Ramos (cell line): ENCODE data around the gene PISD.
"Not testable (repeated sequence)": the region's sequence is repeated elsewhere in the genome, so short reads cannot be mapped to it uniquely, and the experiment has no call there.

Experiments used
- in situ Hi-C: fragments of 300-500 bp; cut with MboI; formaldehyde crosslinking; loops from one replicate; pipeline ENCODE4 v1.14.3; 2022; ENCODE audit warnings: low sequenced_read_pairs; ENCODE audit not compliant: unreplicated experiment

The PISD gene

DNA sequence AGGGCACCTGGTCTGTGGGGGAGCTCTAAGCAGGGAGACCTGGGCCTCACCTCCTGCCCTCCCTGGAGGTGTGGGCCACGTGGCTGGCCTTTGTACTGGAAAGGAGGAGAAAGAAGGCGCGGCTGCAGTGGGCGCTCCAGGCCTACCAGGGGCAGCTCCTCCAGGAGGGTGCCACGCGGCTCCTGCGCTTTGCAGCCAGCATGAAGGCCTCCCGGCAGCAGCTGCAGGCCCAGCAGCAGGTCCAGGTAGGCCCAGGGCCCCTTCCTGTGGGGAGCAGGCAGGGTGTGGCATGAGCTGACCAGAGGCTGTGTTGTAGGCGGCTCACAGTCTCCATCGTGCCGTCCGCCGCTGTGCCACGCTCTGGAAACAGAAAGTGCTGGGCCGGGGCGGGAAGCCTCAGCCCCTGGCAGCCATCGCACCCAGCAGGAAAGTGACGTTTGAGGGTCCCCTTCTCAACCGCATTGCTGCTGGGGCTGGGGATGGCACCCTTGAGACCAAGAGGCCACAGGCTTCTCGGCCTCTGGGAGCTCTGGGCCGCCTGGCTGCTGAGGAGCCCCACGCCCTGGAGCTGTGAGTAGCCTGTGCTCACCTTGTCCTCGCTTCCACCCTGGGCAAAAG lies 48.6 kb downstream of the PISD start:
- in situ Hi-C loops, result no loop called here

DNA sequence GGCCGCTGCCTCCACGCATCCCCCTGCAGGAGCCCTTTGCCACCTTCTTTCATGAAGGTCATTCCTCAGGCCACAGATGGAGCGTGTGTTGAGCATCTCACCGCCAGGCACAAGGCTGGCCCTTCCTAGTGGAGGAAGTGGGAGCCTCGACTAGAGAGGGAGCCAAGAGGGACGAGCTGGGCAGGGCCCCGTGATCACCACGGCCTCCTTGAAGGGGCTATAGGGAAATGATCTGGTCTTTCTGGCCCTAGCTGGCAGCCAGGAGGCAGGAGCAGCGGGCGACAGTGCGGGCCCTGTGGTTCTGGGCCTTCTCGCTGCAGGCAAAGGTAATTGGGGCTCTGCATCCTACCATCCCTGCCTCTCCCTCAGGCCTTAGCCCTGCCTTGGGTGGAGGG lies 49.1 kb downstream of the PISD start:
- in situ Hi-C loops, result no loop called here

DNA sequence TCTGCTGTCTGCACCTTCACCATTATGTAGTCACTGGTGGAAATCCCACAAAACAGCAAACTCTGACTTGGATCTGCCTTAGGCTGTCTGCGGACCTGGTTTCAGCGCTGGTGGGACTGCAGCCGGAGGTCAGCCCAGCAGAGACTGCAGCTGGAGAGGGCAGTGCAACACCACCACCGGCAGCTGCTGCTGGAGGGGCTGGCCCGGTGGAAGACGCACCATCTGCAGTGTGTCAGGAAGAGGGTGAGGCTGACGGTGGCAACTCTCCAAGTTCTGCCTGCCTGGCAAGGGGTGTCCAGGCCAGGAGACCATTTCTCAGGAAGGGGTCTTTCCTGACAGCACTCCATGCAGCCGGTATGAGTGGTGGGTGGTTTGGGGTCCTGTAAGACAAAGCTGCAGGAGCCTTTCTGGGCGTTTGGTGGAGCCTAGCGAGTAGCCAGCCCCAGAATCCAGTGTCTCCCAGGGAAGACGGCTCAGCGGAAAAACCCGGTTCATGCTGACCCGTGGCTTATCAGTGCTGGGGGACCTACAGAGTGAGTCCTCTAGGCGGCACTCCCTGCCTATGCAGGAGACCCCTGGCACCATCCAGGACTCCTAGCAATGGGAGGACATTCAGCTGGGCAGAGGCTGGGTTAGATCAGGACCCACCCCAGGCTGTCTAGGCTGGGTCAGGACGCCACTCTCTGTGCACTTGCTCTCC lies 50.8 kb downstream of the PISD start:
- in situ Hi-C loops, result no loop called here

DNA sequence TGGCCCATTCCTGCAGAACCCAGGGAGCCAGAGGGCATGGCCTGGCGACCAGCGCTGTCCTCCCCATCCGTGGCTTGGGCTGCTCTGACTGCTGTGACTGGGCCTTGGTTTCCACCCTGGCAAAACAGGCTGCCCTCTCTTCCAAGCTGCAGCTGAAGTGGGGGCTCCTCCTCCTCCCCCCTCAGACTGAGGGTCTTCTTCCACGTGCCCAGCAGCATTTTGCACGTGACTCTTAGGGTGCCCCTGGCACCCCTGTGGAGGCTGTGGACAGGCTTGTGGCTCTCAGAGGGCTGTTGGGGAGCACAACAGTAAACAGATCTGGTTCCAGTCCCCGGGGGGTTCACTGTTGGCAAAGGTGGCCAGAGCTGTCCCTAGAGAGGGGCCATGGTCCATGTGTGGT lies 51.4 kb downstream of the PISD start:
- in situ Hi-C loops, result no loop called here

DNA sequence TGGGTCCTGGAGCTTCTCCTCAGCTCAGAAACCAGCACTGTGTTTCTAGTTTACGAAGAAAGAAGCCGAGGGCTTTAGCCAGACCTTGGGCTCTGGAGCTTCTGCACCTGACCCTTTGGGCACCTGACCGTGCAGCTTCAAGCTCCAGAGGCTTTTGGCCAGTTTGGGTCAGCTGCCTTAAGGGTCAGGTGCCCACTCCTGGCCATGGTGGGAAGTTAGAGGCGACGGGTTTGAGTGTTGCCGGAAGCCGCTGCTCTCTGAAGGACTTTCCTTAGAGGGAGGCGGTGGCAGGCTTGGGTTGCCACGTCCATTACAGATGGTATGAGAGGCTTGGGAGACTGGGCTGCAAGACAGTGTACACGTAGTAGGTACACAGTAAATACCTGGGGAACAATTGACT lies 52.3 kb downstream of the PISD start:
- in situ Hi-C loops, result no loop called here

DNA sequence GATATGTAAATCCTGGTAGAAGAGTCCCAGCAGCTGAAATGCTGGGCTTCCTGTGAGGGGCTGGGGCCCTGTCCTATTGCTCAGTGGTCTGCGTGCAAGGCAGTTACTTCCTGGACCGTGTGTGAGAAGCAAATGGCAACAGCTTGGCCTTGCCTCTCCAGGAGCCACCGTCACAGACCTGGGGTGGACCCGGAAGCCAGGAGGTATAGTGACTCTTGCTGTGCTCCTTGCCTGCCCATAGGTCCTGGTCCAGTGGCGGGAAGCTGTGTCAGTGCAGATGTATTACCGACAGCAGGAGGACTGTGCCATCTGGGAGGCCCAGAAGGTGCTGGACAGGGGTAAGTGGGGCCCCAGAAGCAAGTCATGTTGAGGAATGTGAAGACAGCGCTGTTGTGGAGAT lies 54.3 kb downstream of the PISD start:
- in situ Hi-C loops, result no loop called here

DNA sequence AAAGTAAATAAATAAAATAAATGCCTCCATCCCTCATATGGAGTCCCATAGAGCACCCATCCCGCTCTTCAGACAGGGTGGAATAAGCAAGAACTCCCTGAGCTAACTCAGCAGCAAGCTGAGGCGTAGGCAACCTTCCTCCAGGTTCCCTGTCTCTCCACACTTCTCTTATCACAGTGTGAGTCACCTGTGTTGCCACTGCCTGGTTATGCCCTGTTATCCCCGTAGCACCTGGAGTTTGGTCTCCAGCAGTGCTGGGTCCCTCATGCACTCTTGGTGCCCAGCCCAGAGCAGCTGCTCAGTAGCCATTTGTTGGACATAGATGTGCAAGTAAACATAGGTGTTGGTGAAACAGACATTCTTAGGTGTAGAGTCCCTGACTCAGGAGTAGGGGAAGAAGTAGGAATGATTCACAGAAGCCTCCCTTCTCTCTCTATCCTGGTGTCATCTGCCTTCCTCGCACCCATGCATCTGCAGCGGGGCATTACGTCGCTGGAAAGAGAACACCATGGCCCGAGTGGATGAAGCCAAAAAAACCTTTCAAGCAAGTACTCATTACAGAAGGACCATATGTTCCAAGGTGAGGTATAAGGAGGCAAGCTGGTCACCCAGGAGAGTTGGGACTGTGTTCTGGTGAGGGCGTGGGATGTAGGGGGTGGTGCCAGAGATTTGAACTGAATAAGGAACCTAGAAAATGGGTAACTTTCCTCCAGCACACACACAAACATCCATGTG lies 56.0 kb downstream of the PISD start:
- in situ Hi-C loops, result no loop called here

DNA sequence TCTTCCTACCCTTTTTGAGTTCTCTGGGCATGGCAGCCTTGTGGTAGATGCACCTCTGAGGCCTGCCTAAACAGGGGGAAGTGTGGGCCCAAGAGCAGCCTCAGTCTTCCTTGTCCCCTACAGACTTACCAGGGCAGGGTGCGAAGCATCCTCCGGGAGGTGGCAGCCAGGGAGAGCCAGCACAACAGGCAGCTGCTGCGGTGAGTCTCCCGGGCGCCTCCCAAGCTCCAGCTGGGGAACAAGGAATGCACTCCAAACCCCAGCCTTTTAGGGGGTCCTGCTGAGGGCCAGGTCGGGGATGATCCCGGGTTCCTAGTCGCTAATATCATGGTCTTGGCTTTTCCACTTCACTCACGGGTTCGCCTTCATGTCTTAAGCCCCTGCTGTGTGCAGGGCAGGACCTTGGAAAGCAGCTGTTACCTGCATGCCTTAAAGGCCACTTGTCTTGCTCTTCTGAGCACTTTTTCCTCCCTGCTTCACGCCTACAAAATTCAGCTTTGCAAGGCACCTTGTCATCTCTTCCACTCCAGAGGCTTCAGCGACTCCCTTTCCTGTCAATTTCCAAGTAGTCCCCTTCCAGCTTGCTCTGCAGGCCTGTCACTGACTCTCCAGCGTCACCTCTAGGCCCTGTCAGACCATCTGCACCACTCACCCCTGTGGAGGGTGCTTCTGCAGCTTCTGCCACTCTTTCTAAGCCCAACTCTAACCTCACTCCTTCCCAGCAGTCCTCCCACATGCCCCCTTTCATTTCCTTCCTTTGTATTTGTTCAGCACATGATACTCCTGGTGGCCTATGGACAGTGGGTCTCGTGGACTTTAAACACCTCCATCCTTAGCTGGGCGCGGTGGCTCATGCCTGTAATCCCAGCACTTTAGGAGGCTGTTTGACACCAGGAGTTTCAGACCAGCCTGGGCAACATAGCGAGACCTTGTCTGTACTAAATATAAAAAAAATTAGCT lies 57.0 kb downstream of the PISD start:
- in situ Hi-C loops, result no loop called here

DNA sequence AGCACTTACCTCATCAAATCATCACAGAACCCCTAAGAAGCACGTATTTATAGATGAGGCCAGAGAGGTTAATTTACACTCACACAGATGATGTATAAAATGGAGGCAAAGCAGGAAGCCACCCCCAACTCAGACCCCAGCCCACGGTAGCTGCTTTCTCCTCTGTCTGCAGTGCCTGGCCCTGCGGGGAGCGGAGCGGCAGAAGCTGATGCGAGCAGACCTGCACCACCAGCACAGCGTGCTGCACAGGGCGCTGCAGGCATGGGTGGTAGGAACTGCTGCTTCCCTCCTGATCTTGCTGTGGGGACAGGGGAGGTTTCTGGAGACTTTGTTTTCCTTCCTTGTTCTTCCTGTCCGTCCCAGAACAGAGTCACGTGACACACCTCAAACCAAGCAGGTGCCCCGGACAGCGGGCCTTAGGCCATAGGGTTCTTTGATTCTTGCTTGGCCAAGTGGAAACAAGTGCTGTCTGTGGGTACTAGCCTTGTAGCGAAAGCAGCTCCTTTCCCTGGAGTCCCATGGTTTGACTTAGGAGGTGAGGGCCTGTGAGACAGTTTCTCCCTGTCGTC lies 57.8 kb downstream of the PISD start:
- in situ Hi-C loops, result no loop called here

DNA sequence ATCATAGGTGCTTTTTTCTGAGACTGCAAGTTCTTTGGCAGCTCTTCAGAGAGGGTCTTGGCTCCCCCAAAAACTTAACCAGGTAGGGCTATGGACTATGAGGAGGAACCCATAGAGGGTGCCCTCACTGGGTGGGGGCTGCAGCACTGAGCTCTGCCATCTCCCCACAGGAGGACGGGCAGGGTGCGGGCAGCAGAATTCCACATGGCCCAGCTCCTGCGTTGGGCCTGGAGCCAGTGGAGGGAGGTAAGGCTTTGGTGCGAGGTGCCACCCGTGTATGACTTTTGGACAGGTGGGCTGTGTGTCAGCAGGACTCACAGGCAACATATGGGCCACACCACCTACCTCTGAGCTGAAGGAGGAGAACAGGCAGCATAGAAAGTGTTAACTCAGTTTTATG lies 58.4 kb downstream of the PISD start:
- in situ Hi-C loops, result no loop called here

DNA sequence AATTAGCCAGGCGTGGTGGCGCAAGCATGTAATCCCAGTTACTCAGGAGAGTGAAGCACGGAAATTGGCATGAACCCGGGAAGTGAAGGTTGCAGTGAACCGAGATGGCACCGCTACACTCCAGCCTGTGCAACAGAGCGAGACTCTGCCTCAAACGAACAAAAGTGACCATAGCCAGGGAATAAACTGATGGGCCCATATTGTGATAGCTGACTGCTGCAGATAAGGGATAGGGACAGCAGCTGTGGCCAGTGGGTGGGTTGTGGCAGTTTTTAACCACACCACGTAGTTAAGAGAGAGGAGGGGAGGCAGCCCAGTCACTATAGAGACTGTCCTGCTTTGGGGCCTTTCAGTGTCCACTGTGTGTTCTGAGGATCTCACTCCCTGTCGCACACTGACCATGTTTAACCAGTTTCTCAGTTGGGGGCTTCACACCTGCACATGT lies 58.9 kb downstream of the PISD start:
- in situ Hi-C loops, result no loop called here

DNA sequence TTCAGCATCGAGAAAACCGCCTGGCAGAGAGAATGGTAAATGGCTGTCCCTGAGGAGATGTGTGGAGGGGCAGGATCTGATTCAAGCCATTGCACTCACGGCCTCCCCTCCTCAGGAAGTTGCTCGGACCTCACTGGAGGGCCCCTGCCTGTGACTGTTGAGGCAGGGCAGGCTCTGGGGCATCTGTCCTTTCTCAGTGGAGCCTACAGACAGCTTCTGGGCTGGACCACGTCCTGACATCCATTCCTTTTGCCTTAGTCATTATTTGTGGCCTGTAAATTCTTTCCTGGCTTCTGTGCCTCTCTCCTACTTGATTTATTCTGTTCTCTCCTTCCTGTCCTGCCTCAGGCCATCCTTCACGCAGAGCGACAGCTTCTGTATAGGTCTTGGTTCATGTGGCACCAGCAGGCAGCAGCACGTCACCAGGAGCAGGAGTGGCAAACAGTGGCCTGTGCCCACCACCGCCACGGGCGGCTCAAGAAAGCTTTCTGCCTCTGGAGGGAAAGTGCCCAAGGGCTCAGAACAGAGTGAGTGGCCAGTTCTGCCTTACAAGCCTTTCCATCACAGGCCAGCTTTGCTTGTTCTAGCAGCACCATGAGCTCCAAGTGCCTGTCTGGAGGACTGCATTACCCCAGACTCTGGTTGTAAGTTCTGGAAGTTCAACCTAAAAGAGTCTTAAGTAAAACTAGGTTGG lies 59.6 kb downstream of the PISD start:
- in situ Hi-C loops, result no loop called here

DNA sequence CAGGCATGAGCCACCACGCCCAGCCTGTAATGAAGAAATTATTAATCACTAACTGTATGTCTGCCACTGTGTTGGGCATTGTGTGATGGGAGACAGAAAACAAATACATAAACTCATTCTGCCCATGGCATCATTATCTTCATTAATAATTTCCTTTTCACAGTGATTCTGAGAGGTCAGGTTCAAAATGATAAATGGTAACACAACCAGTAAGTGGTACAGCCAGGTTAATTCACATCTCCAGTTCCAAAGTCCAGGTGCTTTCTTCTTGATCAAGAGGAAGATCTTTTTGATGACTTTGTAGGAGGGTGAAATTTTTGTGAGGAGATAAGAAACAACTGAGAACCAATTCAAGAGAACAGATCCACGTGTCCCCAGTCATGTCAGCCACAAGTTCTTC lies 66.7 kb downstream of the PISD start:
- in situ Hi-C loops, result no loop called here

DNA sequence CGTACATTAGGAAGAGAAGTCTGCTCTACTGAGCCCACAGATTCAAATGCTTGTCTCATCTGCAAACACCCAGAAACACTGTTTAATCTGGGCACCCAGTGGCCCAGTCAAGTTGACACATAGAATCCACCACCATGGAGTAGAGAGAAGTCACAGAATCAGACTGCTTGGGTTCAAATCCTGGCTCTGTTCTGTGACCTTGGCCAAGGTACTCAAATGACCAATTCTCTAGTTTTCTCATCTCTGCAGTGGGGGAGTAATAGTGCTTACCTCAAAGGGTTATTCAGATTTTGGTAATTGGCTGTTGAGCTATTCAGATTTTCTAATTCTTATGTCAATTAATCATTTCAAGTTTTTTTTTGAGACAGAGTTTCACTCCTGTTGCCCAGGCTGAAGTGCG lies 71.9 kb downstream of the PISD start:
- in situ Hi-C loops, result not testable (repeated sequence)

DNA sequence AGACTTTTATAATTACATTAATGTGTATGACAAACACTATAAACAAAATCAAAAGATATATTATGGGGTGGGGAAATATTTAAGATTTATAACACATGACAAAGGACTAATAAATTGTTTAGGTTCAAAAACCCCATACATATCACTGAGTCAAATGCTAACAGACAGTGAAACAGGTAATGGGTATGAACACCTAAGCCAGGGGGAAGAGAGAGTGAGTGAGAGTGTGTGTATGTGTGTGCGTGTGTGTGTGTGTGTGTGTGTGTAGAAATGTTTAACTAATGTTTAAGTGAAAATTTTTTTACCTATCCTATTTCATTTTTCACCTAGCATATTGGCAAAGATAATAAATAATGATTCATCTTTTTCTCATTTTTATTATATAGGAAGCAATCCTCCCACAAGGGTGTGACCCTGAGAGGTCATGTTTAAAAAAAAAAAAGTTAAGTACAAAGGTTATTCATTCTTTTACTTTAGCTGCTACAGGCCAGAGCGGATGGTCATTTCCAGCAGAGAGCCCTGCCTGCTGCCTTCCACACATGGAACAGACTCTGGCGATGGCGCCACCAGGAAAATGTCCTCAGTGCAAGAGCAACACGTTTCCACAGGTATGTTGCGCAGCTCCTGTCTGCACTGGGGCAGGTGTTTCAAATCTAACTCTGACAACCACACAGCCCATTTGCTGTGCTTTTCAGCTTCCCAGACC lies 72.9 kb downstream of the PISD start:
- in situ Hi-C loops, result no loop called here

DNA sequence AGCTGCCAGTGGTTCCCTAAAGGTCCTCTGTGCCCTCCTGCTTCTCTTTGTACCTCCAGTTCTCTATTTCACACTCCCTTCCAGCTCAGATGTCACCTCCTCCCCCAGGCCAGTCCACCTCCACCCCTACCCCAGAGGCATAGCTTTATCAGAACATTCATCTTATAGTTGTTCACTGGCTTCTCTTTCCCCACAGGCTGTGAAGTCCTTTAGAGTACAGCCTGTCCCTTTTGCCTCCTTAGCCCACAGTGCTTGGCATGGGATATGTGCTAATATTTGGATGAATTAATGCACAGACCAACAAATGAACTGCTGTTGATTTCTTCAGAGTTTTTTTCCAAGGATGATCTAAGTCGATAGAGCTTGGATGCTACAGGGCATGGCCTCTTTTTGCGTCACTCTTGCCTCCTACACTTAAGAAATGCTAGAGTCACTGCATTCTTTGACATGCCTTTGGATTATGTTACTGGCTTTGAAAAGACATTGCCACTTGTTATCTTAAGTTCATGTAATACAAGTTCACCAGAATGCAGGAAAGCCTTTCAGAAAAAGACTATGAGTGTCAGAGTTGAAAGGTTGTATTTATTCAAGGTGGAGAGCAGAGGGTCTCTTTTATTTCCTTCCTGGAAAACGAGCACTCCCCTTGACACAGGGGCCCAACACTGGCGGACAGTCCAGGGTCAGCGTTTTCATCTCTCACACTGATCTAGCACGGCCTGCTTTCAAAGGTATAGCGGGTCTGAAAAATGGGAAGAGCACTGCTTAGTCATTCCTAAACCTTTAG lies 75.7 kb downstream of the PISD start:
- in situ Hi-C loops, result no loop called here

DNA sequence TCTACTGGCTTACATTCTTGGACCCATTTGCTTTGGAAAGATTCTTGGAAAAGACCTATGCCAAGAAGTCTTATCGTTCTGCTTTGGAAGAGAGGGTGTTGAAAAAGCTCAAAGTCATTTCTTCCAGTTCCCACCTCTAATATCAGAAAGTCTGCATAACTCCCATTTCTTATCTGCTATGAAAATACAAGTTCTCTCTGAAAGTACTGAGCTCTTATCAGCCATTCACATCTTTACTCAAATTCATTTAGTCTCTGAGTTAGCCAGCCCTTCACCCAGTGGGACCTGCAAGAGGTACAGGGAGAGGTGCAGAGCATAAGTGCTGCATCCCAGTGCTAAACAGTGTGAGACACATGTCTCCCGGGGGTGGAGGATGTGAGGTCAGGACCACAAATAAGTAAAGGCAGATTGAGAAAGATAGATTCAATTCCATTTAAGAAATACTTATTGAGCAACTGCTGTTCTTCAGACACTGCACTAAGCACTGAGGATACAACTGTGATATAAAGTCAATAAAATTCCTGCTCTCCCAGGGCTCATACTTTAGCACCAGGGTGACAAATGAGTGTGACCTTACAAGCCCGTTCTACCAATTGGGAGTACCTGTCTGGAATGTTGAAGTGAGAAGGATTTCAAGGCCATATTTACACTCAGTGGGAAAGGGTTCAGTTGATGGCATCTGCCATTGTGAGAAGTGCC lies 76.7 kb downstream of the PISD start:
- in situ Hi-C loops, result no loop called here

DNA sequence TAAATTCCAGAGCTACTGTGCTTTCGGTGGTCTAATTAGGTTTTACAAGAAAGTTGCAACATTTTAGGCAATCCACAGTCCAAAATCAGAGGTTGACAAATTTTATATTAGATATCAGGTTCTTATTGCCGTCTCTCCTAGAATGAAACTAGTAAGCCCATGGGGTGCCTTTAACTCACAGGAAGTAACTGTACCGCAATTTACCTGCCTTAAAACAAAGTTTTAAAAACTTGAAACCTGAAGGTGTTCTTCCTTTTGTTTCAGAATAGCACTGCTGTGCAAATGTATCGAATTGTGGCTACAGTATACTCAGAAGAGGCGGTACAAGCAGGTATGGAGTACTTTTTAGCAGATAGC lies 77.2 kb downstream of the PISD start:
- in situ Hi-C loops, result no loop called here
